CD4-positive, alpha-beta T cell treated with Interleukin-21 for 1 hour (primary cell): ENCODE data around the gene TRAF1.
"Not testable (repeated sequence)": the region's sequence is repeated elsewhere in the genome, so short reads cannot be mapped to it uniquely, and the experiment has no call there.

Source experiments
- DNase-seq: peaks from one replicate; pipeline ENCODE4 v3.0.0-alpha.2; 2020

Gene TRAF1

GRCh38 chr9:120926397-120926928 is at the start of gene TRAF1:
Gene TRAF1 (minus strand): TSS chr9:120926796. CDS start chr9:120926075, 721 bp downstream.
- DNase-seq, result no peak

DNA sequence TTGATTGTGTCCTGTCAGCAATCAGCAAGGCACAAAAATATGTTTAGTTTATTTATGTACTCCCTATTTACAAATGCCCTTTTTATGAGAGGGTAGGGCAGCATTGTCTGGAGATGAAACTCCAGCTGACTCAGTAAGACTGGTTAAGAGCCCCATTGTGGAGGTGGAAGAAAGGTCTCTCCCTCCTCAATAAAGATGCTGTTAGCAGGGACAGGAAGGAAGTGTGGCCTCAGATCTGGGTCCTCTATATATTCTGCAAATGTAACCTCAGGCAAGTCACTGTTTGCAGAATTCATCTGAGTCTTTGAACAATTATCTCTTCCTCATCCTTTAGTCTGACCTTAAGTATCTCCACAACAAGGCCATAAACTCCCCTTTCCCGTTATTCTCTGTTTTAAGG is 48.3 kb upstream of the TRAF1 start:
- DNase-seq, result peak; percentile 2

DNA sequence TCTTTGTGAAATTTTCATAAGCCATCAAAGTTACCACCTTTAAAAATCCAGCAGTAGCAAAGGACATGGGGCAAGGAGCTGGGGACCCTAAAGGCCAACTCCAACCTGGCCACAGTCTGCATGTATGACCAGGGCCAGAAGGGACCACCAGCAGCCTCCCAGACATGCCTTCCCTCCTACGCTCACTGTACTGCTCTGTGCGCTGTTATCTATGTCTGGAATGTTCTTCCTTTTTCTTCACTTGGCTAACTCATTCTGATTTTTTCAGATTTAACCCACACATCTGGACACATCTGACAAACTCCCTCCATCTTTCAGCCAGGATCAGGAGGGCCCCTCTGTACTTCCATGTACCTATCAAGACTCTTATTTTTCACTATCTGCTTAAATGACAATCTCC is 47.6 kb upstream of the TRAF1 start:
- DNase-seq, result no peak

DNA sequence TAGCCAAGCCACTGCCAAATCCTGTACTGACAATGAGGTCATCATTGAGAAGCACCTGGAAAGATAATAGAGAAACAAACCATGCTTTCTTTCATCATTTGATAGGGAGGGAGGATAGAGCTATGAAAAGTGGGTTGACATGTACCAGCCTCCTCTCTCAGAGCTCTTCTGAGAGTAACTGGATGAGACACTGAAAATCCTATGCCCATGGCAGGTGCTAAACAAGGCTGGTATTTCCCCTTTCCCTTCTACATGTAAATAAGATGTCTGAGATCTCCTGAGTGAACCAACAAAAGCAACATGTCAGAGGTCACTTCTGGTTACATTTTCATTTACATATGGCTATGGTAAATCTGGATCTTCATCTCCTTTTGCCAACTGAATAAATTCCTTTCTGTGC is 45.3 kb upstream of the TRAF1 start:
- no peak for DNase-seq

- DNase-seq, result not testable (repeated sequence)
Measured at GRCh38 chr9:120971471-120971870, 44.9 kb upstream of the TRAF1 start.

DNA sequence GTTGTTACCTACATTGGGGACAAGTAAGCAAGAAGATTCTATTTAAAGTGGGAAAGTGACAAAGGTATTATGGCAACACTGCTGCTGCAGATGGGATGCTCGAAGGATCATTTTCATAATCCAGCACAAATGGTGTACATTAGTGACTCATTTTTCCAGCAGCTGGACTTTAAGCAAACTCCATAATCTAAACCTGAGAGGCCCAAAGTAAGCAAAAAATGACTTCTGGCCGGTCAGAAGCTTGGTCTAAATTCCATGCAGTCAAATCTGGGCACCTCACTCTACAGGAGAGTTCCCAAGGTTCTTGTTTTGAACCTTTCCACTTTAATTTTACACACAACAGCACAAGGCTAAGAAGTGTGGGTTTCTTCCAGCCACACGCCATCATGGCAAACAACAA is 43.6 kb upstream of the TRAF1 start:
- no peak for DNase-seq

GRCh38 chr9:120966013-120966369 is 39.4 kb upstream of the TRAF1 start:
- no peak for DNase-seq

DNA sequence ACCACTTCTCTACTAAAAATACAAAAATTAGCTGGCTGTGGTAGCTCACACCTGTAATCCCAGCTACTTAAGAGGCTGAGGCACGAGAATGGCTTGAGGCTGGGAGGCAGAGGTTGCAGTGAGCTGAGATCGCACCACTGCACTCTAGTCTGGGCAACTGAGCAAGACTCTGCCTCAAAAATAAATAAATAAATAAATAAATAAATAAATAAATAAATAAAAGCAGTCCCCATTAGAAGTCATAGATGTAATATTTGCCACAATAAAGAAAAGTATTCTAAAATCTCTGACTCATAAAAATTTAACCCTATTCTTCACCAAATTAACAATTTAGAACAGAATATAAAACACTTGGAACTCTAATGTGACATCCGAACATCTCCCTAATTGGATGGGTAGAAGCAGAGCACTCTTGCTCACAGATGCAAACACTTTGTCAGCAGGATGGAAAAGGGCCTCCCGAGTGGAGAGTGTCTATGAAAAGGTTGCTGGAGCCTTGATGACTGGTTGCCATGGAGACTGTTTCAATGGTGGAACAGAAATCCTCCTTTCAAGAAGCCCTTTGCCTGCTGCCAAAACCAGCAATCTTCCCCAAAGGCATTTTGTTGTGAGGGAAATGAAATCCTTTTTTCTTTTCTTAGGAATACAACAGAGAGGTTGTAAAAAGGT is 38.9 kb upstream of the TRAF1 start:
- DNase-seq, result no peak

GRCh38 chr9:120961936-120962335 is 35.3 kb upstream of the TRAF1 start:
- DNase-seq, result no peak

DNA sequence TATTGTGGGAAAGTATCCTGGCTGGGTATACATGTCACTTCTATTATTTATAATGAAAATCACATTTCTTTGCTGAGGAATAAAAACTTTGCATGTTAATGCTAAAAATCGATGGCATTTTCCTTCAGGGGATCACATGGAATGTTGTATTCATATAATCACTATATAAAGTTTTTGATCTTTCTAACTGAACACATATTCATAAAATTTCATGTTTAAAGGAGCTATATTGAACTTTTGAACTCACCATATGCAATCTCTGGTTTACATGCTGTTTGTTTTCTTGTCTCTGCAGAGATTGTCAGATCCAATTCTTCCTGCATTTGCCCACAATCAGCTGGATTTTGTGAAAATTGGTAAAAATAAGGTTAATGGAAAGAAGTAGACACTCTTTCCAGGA is 33.4 kb upstream of the TRAF1 start:
- DNase-seq, result no peak

- no peak for DNase-seq
Measured at GRCh38 chr9:120956862-120957261, 30.3 kb upstream of the TRAF1 start.

GRCh38 chr9:120951960-120952618 is 25.5 kb upstream of the TRAF1 start:
- DNase-seq, result no peak

DNA sequence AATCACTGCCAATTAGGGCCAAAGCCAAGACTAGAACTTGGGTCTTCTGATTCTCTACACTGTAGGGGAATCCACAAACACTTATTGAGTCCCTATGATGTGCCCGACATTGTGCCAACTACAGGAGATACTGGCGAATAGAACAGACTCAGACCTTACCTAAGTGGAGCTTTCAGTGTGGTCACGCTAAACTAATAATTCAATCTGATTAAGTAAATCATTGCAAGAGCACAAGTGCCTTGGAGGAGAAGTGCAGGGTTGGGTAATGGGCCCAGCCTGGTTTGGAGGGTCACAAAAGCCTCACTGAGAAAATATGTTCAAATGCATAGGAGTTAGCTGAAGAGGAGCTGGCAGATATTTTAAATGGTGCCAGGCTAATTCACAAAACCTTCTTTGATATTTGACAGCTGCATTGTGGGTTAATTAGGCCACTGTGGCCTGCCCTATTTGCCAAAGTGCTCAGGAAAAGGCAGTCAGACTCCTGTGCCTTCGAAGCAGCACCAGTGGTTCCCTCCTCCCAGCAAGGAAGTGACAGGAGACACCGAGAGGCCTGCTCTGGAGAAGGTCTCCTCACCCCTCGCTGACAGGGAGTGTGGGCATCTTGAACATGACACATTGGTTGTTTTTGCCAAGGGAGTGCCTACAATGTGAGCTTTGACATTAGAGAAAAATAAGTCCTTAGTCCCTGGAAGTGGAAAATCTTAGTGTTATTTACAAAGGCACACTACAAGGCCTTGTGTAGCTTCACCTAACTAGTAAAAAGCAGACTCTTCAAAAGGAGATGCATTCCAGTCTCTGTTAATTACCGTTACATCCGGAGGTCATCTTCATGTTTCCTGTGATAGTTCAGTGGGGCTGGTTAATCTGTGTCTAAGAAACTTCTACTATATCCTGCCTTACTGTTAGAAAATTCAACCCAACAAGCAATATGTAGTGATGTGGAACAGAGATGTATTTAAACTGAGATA is 24.1 kb upstream of the TRAF1 start:
- DNase-seq, result no peak

DNA sequence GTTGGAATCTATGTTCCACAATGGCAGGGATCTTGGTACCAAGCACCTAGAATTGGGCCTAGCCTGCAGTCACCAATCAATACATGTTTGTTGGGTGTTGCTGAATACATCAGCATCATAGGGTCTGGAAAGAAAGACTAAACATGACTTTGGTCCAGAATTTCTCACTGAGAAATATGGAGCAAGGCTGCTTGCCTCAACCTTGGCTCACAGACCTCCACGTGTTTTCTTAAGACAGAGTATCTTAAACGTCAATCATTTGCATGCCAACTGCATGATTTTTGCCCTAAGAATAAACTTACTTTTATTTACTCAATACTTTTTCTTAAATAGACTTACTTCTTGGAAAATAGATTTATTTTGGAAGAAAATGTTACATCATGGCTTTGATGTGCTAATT is 22.7 kb upstream of the TRAF1 start:
- DNase-seq, result no peak

- DNase-seq, result no peak
Measured at GRCh38 chr9:120948824-120949223, 22.2 kb upstream of the TRAF1 start.

- DNase-seq, result no peak
Measured at GRCh38 chr9:120947222-120947621, 20.6 kb upstream of the TRAF1 start.

- no peak for DNase-seq
Measured at GRCh38 chr9:120946259-120946658, 19.7 kb upstream of the TRAF1 start.

GRCh38 chr9:120944948-120945347 is 18.4 kb upstream of the TRAF1 start:
- no peak for DNase-seq

GRCh38 chr9:120944434-120944843 is 17.8 kb upstream of the TRAF1 start:
- no peak for DNase-seq

DNA sequence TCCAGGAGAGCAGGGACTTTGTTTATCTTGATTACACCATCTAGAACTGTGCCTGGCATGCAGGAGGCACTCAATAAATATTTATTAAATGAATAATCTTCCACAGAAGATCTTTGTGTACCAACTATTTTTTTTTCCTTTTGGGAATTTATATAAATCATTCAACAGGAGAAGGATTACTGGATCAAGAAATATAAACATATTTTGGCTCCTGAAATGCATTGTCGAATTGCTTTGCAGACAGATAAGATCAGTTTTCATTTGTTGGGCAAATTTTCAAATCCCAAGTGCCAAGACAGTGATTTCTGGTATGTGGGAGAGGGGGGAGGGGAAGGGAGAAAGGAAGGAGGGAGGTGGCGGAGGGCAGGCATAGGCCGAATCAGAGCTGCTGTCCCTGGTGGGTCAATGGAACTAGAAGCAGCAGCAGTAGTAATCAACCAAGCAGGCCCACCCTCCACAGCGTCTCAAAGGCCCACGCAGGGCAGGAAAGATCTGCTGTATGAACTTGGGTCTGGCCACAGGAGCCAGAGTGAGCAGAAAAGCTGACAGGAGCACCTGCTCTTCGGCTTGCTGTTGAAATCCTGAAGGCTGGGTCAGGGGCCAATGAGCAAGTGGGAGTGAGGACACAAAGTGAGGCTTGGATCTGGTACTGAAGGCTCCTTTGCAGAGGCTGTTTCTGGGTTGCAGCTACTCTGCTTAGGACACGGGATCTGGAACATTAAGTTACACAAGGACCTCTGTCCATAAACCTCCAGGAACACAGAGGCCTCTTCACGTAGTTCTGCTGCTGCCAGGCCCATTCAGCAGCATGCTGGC is 15.8 kb upstream of the TRAF1 start:
- no peak for DNase-seq

DNA sequence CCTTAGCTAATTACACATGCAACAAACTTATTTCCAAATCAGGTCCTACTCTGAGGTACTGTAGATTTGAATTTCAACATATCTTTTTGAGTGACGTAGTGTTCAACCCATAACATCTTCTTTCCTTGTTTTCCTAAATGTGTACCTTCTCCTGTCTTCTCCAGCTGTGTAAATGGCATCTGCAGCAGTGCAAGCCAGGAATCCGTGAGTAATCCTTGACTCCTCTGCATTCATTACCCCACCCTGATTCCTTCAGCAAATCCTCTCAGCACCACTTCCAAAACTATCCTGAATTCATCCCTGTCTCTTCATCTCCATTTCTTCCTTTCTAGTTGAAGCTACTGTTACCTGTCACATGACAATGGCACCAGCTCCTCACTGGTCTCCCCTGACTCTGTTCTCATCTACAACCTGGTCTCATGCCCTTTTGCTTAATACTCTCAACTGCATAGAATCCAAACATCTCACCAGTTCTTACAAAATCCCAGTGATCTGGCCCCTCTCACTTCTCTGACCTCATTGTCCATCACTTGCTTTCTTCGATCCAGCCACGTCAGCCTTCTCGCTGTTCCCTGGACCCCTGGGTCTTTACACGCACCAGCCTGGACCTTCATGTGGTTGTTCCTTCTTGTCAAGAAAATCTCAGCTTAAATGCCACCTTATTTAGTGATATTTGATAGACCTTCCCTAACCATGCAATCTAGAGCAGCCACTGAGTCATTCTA is 14.6 kb upstream of the TRAF1 start:
- DNase-seq, result no peak

DNA sequence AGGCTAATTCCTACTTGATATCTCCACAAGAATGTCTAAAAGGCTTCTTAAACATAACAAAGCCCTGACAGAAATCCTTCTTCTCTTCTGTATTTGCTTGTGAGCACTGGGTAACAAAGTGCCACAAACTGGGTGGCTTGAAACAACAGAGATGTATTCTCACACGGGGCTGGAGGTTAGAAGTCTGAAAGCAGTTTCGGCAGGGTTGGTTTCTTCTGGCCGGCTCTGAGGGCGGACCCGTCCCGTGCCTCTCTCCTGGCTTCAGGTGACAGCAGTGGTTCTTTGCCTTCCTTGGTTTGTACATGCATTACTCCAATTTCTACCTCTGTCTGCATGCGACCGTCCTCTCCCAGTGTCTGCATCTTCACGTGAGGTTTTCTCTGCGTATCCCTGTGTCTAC is 14.0 kb upstream of the TRAF1 start:
- DNase-seq, result no peak
